GM10266 (cell line): Measurements from ENCODE around the gene MAP3K2.

ENCODE experiments used
- DNase-seq: peaks from one replicate; pipeline ENCODE4 v3.0.0; 2012; ENCODE audit errors: extremely low spot score
- CTCF ChIP-seq: IDR thresholded peaks from 2 replicates; pipeline ENCODE4 v1.5.1; 2012; ENCODE audit warnings: mild to moderate bottlenecking, low read depth; ENCODE audit not compliant: control insufficient read depth, insufficient read depth; ENCODE audit errors: missing control alignments

Gene MAP3K2

DNA sequence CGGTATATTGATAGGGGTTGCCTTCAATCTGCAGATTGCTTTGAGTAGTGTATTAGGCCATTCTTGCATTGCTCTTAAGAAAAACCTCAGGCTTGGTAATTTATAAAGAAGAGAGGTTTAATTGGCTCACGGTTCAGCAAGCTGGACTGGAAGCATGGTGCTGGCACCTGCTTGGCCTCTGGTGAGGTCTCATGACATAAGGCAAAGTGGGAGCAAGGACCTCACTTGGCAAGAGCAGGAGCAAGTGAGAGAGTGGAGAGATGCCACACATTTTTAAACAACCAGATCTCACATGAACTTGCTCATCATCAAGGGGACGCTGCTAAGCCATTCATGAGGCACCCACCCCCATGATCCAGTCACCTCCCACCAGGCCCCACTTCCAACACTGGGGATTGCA is 4.9 kb downstream of the MAP3K2 start:
- TF ChIP-seq CTCF: no peak
- DNase-seq: no peak

- no peak for TF ChIP-seq CTCF
- no peak for DNase-seq
These were observed 6.0 kb downstream of the MAP3K2 start for GRCh38 chr2:127381762-127382161.

- TF ChIP-seq CTCF: no peak
These were observed 7.9 kb downstream of the MAP3K2 start for GRCh38 chr2:127379712-127380355.

DNA sequence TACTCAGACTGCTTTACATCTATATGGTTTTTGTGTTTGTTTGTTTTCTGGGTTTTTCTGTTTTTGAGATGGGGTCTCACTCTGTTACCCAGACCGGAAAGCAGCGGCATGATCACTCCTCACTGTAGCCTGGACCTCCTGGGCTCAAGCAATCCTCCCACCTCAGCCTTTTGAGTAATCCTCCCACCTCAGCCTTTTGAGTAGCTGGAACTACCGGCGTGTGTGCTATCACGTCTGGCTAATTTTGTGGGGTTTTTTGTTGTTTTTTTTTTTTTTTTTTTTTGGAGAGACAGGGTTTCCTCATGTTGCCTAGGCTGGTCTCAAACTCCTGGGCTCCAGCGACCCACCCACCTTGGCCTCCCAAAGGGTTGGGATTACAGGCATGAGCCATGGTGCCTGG is 9.1 kb downstream of the MAP3K2 start:
- no peak for DNase-seq
- TF ChIP-seq CTCF: no peak

More at GRCh38 chr2:127379712-127380355, 7.9 kb downstream of the MAP3K2 start:
- no peak for DNase-seq

GRCh38 chr2:127377262-127377661 is 10.5 kb downstream of the MAP3K2 start:
- no peak for TF ChIP-seq CTCF
- no peak for DNase-seq

DNA sequence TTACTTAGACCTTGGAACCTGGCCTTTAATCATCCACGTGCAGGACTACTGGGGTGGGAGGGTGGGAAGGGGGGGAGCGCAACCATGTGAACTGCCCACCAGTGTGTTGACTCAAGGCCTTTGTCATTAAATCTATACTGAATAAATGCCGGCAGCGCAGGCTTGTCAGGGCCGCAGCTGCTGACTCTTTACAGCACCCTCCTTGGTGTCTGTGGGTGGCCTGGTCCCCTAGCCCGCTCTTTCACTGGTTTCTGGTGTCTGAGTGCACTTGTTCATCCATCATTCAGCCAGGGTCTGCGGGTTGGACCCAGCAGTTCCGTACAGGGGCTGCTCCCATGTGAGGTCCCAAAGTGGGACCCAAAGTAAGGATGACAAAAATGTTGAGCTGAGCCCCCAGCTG is 11.5 kb downstream of the MAP3K2 start:
- no peak for DNase-seq
- TF ChIP-seq CTCF: no peak

GRCh38 chr2:127373362-127374083 is 14.3 kb downstream of the MAP3K2 start:
- DNase-seq: no peak
- TF ChIP-seq CTCF: no peak
